HepG2 (cell line): ENCODE measurements around the gene NEDD4L. TPM values are rescaled to one million over a fixed set of nuclear protein-coding genes. Genes with fewer than 3 reads are reported as not detected.

Experiments
- ATAC-seq: fragments of 200-7000 bp; cut with Tn5 transposase; 3 replicates; pipeline ENCODE4 v1.9.1; 2020; ENCODE audit warnings: mild to moderate bottlenecking, moderate library complexity
- BruUV-seq: library from RNA; stranded (reverse); fragments of 400-500 nt; replicated peaks from 2 replicates; lab custom pipeline; 2021; lab: Mats Ljungman, UMichigan
- CTCF ChIA-PET: fragments of 300-600 bp; formaldehyde crosslinking; extraction: SDS; loops from one replicate; lab custom pipeline; 2021; ENCODE audit warnings: low total read pairs, inconsistent platforms, low intra/inter-chr PET ratio; lab: Yijun Ruan, JAX
- POLR2A ChIA-PET: fragments of 350-600 bp; sonication (Branson Sonifier 250); formaldehyde crosslinking; loops from one replicate; lab custom pipeline; 2020; ENCODE audit warnings: antibody characterized with exemption, inconsistent platforms; lab: Yijun Ruan, JAX
- DNase-seq: peaks from one replicate; pipeline ENCODE4 v3.0.0-alpha.2; 2015; ENCODE audit warnings: low spot score
- FAIRE-seq: peaks from 3 replicates; lab custom pipeline; 2011; peaks lifted over from hg19 to GRCh38; lab: Jason Lieb, UNC
- H2AFZ ChIP-seq: one replicate; pipeline ENCODE4 v1.6.1; 2011; ENCODE audit warnings: low read length, inconsistent platforms
- H3K27ac ChIP-seq: fragments of 300-600 bp; 3 replicates; pipeline ENCODE4 v1.8.0; 2011; ENCODE audit warnings: mixed run types, mild to moderate bottlenecking, mixed read lengths, low read length, inconsistent platforms; ENCODE audit not compliant: insufficient read depth; ENCODE audit errors: extremely low read length
- H3K27me3 ChIP-seq, 2 experiments: fragments of 200-600 bp in 1 of 2; 2 replicates in 1 of 2; 3 replicates in 1 of 2; pipeline versions ENCODE4 v1.6.0 to v1.8.0; 2011; ENCODE audit warnings: low read length in 2 of 2, mild to moderate bottlenecking in 2 of 2, moderate library complexity in 2 of 2, inconsistent platforms in 1 of 2; ENCODE audit not compliant: insufficient read depth in 2 of 2, control insufficient read depth in 1 of 2
- H3K36me3 ChIP-seq, 2 experiments: fragments of 200-600 bp in 1 of 2; replicated peaks in 1 of 2; 2 replicates in 1 of 2; 3 replicates in 1 of 2; pipeline versions ENCODE4 v1.5.1 to v1.8.0; 2011; ENCODE audit warnings: low read length in 2 of 2, inconsistent platforms in 1 of 2; ENCODE audit not compliant: insufficient read depth in 2 of 2, control insufficient read depth in 1 of 2
- H3K4me1 ChIP-seq: 2 replicates; pipeline ENCODE4 v1.5.1; 2012; ENCODE audit warnings: low read length, inconsistent platforms; ENCODE audit not compliant: insufficient read depth
- H3K4me2 ChIP-seq: 2 replicates; pipeline ENCODE4 v1.6.0; 2011; ENCODE audit warnings: low read depth, low read length, inconsistent platforms
- H3K4me3 ChIP-seq, 3 experiments: fragments of 200-600 bp in 1 of 3; sonication (generic), shearing (Covaris generic) in 1 of 3; replicated peaks in 1 of 3; 2 replicates each; pipeline ENCODE4 v1.5.1; 2011 to 2016; ENCODE audit warnings: low read length in 3 of 3, inconsistent platforms in 2 of 3, low read depth in 2 of 3, mild to moderate bottlenecking in 2 of 3, control low read depth in 1 of 3, mixed read lengths in 1 of 3; ENCODE audit not compliant: insufficient read depth in 1 of 3
- H3K79me2 ChIP-seq: one replicate; pipeline ENCODE4 v1.6.1; 2011; ENCODE audit warnings: low read length, inconsistent platforms; ENCODE audit not compliant: insufficient read depth
- H3K9ac ChIP-seq: 2 replicates; pipeline ENCODE4 v1.6.0; 2011; ENCODE audit warnings: mild to moderate bottlenecking, low read depth, low read length, inconsistent platforms; ENCODE audit not compliant: insufficient read depth
- H3K9me3 ChIP-seq: 2 replicates; pipeline ENCODE4 v1.5.1; 2012; ENCODE audit warnings: mild to moderate bottlenecking, low read length
- H4K20me1 ChIP-seq: 2 replicates; pipeline ENCODE4 v1.6.0; 2011; ENCODE audit warnings: inconsistent platforms, mild to moderate bottlenecking, low read length, moderate library complexity; ENCODE audit not compliant: insufficient read depth
- CENPX ChIP-seq: sonication (generic); formaldehyde crosslinking; IDR thresholded peaks from 2 replicates; pipeline ENCODE4 v1.9.0; 2021; ENCODE audit warnings: mild to moderate bottlenecking, missing genetic modification reagents, moderate library complexity
- GATAD2A ChIP-seq: IDR thresholded peaks from 2 replicates; pipeline ENCODE4 v1.6.1; 2016
- IKZF1 ChIP-seq: fragments of 450-650 bp; IDR thresholded peaks from 2 replicates; pipeline ENCODE4 v1.7.1; 2016
- KLF16 ChIP-seq, 2 experiments: sonication (generic) in 1 of 2; formaldehyde crosslinking in 1 of 2; IDR thresholded peaks; 2 replicates each; pipeline versions ENCODE4 v1.6.1 to v1.8.0; 2016 to 2023; ENCODE audit warnings: missing genetic modification reagents in 2 of 2, missing compliant biosample characterization in 1 of 2
- LRRFIP1 ChIP-seq: sonication (generic); formaldehyde crosslinking; conservative IDR thresholded peaks from 2 replicates; pipeline ENCODE4 v1.4.0; 2020; ENCODE audit warnings: missing genetic modification reagents
- NCOA5 ChIP-seq: sonication (generic); formaldehyde crosslinking; IDR thresholded peaks from 2 replicates; pipeline ENCODE4 v1.4.0; 2020; ENCODE audit warnings: missing genetic modification reagents
- NFYB ChIP-seq: sonication (generic); formaldehyde crosslinking; IDR thresholded peaks from 2 replicates; pipeline ENCODE4 v1.4.0; 2020; ENCODE audit warnings: missing genetic modification reagents
- PAWR ChIP-seq: sonication (generic); formaldehyde crosslinking; IDR thresholded peaks from 2 replicates; pipeline ENCODE4 v1.4.0; 2020; ENCODE audit warnings: missing genetic modification reagents, mild to moderate bottlenecking, borderline replicate concordance
- RARG ChIP-seq: sonication (generic); formaldehyde crosslinking; IDR thresholded peaks from 2 replicates; pipeline ENCODE4 v1.4.0; 2020; ENCODE audit warnings: low read depth, mild to moderate bottlenecking, missing genetic modification reagents
- SMARCC2 ChIP-seq: fragments of 450-650 bp; IDR thresholded peaks from 2 replicates; pipeline ENCODE4 v1.6.1; 2017; ENCODE audit warnings: antibody characterized with exemption, mild to moderate bottlenecking
- ZNF335 ChIP-seq: sonication (generic); formaldehyde crosslinking; IDR thresholded peaks from 2 replicates; pipeline ENCODE4 v1.4.0; 2020; ENCODE audit warnings: missing genetic modification reagents
- ZNF451 ChIP-seq: sonication (generic); formaldehyde crosslinking; IDR thresholded peaks from 2 replicates; pipeline ENCODE4 v1.5.0; 2020; ENCODE audit warnings: mild to moderate bottlenecking, missing genetic modification reagents
- ZNF562 ChIP-seq: sonication (generic); formaldehyde crosslinking; IDR thresholded peaks from 2 replicates; pipeline ENCODE4 v1.8.0; 2022; ENCODE audit warnings: missing genetic modification reagents, borderline replicate concordance
- ZNF577 ChIP-seq: sonication (generic); formaldehyde crosslinking; IDR thresholded peaks from 2 replicates; pipeline ENCODE4 v1.4.0; 2020; ENCODE audit warnings: mild to moderate bottlenecking, low read depth, missing genetic modification reagents, borderline replicate concordance
- WGBS: methylation state at CpG from one replicate; pipeline ENCODE4 v1.1.6; 2017; ENCODE audit warnings: low lambda C conversion rate; 5-methylcytosine and 5-hydroxymethylcytosine counted together
- in situ Hi-C: cut with HindIII; loops from 2 replicates; pipeline ENCODE4 v1.10.0; 2017; ENCODE audit warnings: low pct_unique_long_range_greater_than_20kb; ENCODE audit not compliant: extremely low pct_ligation_motif_present
- intact Hi-C: fragments of 100-400 bp; cut with micrococcal nuclease; formaldehyde crosslinking; loops from one replicate; pipeline ENCODE4 v1.10.0; 2022; ENCODE audit not compliant: unreplicated experiment
- polyA plus RNA-seq, 8 experiments: library from polyadenylated mRNA; depleted of rRNA in 3 of 8; stranded (reverse) in 7 of 8; unstranded in 1 of 8; fragments of >200 nt; fragmentation: Illumina TruSeq in 4 of 8; extraction: Trizol in 4 of 8; gene quantifications; 2 replicates each; pipeline versions ENCODE4 v1.2.1 to v1.2.3, GENCODE V29; 2011 to 2016; ENCODE audit warnings: low read depth in 4 of 8, missing spikeins in 1 of 8, mixed read lengths in 1 of 8; ENCODE audit not compliant: insufficient read depth in 1 of 8
- total RNA-seq, 5 experiments: library from RNA; depleted of rRNA; stranded (reverse); fragments of >200 nt; fragmentation: Illumina TruSeq; extraction: Trizol; gene quantifications; 2 replicates each; pipeline ENCODE4 v1.2.3, GENCODE V29; 2016; ENCODE audit warnings: low read depth in 1 of 5

NEDD4L gene
- total and polyA plus RNA-seq, 2 of the 13 experiments (the other 11 are each of a cell fraction or from before 2014, with no cell fraction given), result 168 to 390 TPM

- Histone ChIP-seq H3K9me3 (peaks cover 11% of the 10 kb centered on the region; the same call in 1 of the 2 replicates), H3K27me3 (no peaks in the 10 kb centered on the region; a peak in 1 of 5 replicates), H3K27ac (no peak overlapping the region), H3K9ac (no peak overlapping the region), H2AFZ (no peak overlapping the region), H4K20me1 (0 out of 2 replicates have a peak, but pooled peaks cover 5% of the 10 kb centered on the region), H3K4me3 (no peak overlapping the region), H3K79me2 (peaks cover 25% of the 10 kb centered on the region), H3K4me1 (no peaks in the 10 kb centered on the region), H3K36me3 (peaks cover 0 to 2% of the 10 kb centered on the region in 2 experiments; a peak in 1 of 5 replicates), H3K4me2 (no peak overlapping the region)
- 97% methylated on average over 4 of the region's 4 CpGs for WGBS
- ChIA-PET CTCF (no interaction called here), POLR2A (no interaction called here)
- ATAC-seq, result no peak
- no TSS peak for BruUV-seq
- FAIRE-seq, result no peak
- intact Hi-C loops (no loop called here), in situ Hi-C loops (no loop called here)
- DNase-seq, result no peak
- TF ChIP-seq ZNF562 (CRISPR knock-in tag) (no peak), KLF16 (CRISPR knock-in tag; IDR thresholded peaks at IDR 0.05) (no peak), CENPX (no peak), GATAD2A (CRISPR knock-in tag) (no peak), ZNF451 (CRISPR knock-in tag) (no peak), ZNF335 (CRISPR knock-in tag) (no peak), NFYB (CRISPR knock-in tag) (no peak), NCOA5 (CRISPR knock-in tag) (no peak), IKZF1 (no peak), RARG (no peak), SMARCC2 (no peak), PAWR (CRISPR knock-in tag) (no peak), ZNF577 (CRISPR knock-in tag) (no peak), LRRFIP1 (CRISPR knock-in tag) (no peak)
These were observed 256.8 kb downstream of the NEDD4L start for GRCh38 chr18:58300867-58301266.
